Measurements from ENCODE around the gene DOHH. TPM values are rescaled to one million over a fixed set of nuclear protein-coding genes. Genes with fewer than 3 reads are reported as not detected.
A peak's percentile ranks its signal among the peaks of the same experiment; 100 is the strongest.

Gene DOHH
- total RNA-seq, 1 experiment from 2014 or later: 24.9 TPM

- ChIA-PET POLR2A (no interaction called here), CTCF (no interaction called here)
- DNase-seq (ENCODE audit: low read depth, low spot score) (no peak), ATAC-seq (no peak)
- no peak overlapping the region for H3K27ac ChIP-seq (ENCODE audit: low read length)
- BruUV-seq (replicated peaks): no TSS peak
- TF ChIP-seq SIN3A (IDR thresholded peaks at IDR 0.05; ENCODE audit: borderline replicate concordance, insufficient read depth, low read depth, low read length): no peak
- TF ChIP-seq REST (IDR thresholded peaks at IDR 0.05; ENCODE audit: insufficient read depth in 1 of 2, low read depth in 2 of 2, low read length in 1 of 2): no peak
- no peak for TF ChIP-seq POLR2AphosphoS5 (IDR thresholded peaks at IDR 0.05; ENCODE audit: low read depth, low read length)
- no peak for TF ChIP-seq TCF7L2 (IDR thresholded peaks at IDR 0.05; ENCODE audit: low read depth, low read length)
- in situ Hi-C loops (cut with HindIII; ENCODE audit: low pct_unique_long_range_greater_than_20kb, low sequenced_read_pairs) (no loop called here), intact Hi-C loops (cut with micrococcal nuclease; ENCODE audit: unreplicated experiment) (no loop called here)
- H3K27me3 ChIP-seq (ENCODE audit: control insufficient read depth, insufficient read depth, low read length): no peaks in the 10 kb centered on the region
- no peak overlapping the region for H3K4me3 ChIP-seq (ENCODE audit: low read depth in 2 of 2, low read length in 2 of 2)
- no peaks in the 10 kb centered on the region for H3K9me3 ChIP-seq (ENCODE audit: control insufficient read depth, insufficient read depth, low read depth, low read length)
- H3K4me1 ChIP-seq (ENCODE audit: control insufficient read depth, insufficient read depth, low read length): no peaks in the 10 kb centered on the region
- H3K36me3 ChIP-seq (ENCODE audit: control insufficient read depth, insufficient read depth, low read length): no peaks in the 10 kb centered on the region
These were observed 5.9 kb downstream of the DOHH start for GRCh38 chr19:3494559-3494958.

- in situ Hi-C loops (cut with HindIII; ENCODE audit: low pct_unique_long_range_greater_than_20kb, low sequenced_read_pairs): no loop called here
- Histone ChIP-seq H3K27ac (ENCODE audit: low read length) (no peak overlapping the region), H3K4me3 (ENCODE audit: low read depth in 2 of 2, low read length in 2 of 2) (no peak overlapping the region), H3K27me3 (ENCODE audit: control insufficient read depth, insufficient read depth, low read length) (no peaks in the 10 kb centered on the region), H3K4me1 (ENCODE audit: control insufficient read depth, insufficient read depth, low read length) (no peaks in the 10 kb centered on the region), H3K36me3 (ENCODE audit: control insufficient read depth, insufficient read depth, low read length) (no peaks in the 10 kb centered on the region), H3K9me3 (ENCODE audit: control insufficient read depth, insufficient read depth, low read depth, low read length) (no peaks in the 10 kb centered on the region)
- ATAC-seq (peak; percentile 89), DNase-seq (ENCODE audit: low read depth, low spot score) (no peak)
- intact Hi-C loops (cut with micrococcal nuclease; ENCODE audit: unreplicated experiment): no loop called here
- TF ChIP-seq SIN3A (IDR thresholded peaks at IDR 0.05; ENCODE audit: borderline replicate concordance, insufficient read depth, low read depth, low read length) (no peak), POLR2AphosphoS5 (IDR thresholded peaks at IDR 0.05; ENCODE audit: low read depth, low read length) (no peak), REST (IDR thresholded peaks at IDR 0.05; ENCODE audit: insufficient read depth in 1 of 2, low read depth in 2 of 2, low read length in 1 of 2) (no peak), CTCF (IDR thresholded peaks at IDR 0.05) (no peak), TCF7L2 (IDR thresholded peaks at IDR 0.05; ENCODE audit: low read depth, low read length) (no peak)
- no TSS peak for BruUV-seq (replicated peaks)
- CTCF ChIA-PET: no interaction called here
- POLR2A ChIA-PET: no interaction called here
These were observed 6.4 kb downstream of the DOHH start for GRCh38 chr19:3494051-3494450.

Measured in Panc1 (cell line).